NK-92 (cell line): ENCODE measurements around the gene SERPINB2.
"Not testable (repeated sequence)": the region's sequence is repeated elsewhere in the genome, so short reads cannot be mapped to it uniquely, and the experiment has no call there.

Experiments used
- DNase-seq: peaks from one replicate; lab custom pipeline; 2025; ENCODE audit not compliant: unreplicated experiment; lab: John Stamatoyannopoulos, UW

Gene SERPINB2

GRCh38 chr18:63930773-63931354, 43.4 kb downstream of the SERPINB2 start:
- no peak for DNase-seq

- no peak for DNase-seq
These were observed 48.8 kb downstream of the SERPINB2 start for GRCh38 chr18:63936156-63936931.

- DNase-seq = no peak
These were observed 49.5 kb downstream of the SERPINB2 start for GRCh38 chr18:63936932-63937393.

DNA sequence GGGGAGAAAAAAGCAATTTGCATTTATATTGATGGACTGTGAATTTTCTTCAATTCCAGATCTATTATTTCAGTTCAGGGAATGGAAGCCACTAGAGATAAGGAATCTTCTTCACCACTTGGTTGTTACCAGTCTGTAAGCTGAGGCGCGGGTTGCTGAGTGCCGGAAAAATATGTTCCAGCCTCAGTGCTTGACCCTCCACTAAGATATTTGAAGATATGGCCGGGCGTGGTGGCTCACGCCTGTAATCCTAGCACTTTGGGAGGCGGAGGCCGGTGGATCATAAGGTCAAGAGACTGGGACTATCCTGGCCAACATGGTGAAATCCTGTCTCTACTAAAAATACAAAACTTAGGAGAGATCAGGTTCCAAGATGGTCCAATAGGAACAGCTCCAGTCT, 52.5 kb downstream of the SERPINB2 start:
- DNase-seq = no peak

DNA sequence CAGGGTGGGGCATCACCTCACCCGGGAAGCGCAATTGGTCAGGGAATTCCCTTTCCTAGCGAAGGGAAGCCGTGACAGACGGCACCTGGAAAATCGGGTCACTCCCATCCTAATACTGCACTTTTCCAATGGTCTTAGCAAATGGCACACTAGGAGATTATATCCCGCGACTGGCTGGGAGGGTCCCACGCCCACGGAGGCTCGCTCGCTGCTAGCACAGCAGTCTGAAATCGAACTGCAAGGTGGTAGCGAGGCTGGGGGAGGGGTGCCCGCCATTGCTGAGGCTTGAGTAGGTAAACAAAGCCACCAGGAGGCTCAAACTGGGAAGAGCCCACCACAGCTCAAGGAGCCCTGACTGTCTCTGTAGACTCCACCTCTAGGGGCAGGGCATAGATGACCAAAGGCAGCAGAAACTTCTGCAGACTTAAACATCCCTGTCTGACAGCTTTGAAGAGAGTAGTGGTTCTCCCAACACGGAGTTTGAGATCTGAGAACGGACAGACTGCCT, 53.1 kb downstream of the SERPINB2 start:
- DNase-seq = not testable (repeated sequence)

DNA sequence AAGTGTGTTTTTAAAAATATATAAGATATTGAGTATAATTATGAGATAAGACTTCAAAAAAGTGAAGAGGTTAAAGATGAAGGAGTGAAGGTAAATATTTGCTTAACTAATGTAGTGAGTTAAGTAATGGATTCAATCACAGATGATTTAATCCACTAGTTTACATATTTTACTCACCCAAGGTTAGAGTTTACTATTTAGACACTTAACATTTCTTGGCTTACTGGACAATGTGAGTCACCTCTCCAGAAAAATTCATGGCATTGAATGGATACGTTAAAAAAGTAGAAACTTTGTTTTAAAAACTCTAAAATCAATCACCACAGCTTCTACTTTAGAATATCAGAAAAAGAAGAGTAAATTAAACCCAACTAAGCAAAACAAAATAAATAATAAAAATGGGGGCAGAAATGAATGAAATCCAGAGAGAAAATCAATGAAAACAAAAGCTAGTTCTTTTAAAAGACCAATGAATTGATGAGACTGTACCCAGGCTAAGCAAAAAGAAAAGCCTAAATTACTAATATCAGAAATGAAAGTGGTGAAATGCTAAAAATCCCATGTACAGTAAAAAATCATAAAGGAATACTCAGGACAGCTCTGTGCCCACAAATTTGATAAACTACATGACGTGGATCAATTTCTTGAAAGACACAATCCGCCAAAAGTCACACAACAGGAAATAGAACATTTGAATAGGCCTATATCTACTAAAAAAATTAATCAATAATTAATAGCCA, 59.7 kb downstream of the SERPINB2 start:
- no peak for DNase-seq

GRCh38 chr18:63949068-63949737, 61.7 kb downstream of the SERPINB2 start, which contains the start of gene HMSD:
Gene HMSD, plus strand, starts transcription at chr18:63949301. Its CDS starts 4,155 bp downstream, at chr18:63953456.
- DNase-seq = no peak

DNA sequence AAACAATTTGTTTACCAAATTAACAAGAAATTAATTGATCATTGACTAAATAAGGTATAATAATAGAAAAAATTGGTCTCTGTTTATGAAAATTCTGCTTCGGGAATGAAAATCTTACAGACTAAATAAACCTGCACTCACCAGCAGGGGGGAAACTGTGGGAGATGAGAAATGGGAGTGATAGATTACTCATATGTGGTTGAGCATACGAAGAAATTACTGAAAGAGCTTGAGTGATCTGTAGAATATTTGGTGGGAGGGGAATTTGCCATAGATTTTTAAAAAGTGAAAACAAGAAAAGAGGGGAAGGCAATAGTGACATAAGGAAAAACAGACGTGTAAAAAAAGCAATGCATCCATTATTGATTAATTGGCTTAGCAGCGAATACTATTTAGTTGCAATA, 63.8 kb downstream of the SERPINB2 start:
- DNase-seq = no peak
